Parathyroid adenoma (tissue), 2 donors: ENCODE results near the gene CCND3.
A peak's percentile ranks its signal among the peaks of the same experiment; 100 is the strongest.

Experiments
- H2AFZ ChIP-seq: fragments of 300-600 bp; sonication (generic); one replicate; pipeline ENCODE4 v1.7.0; 2017; ENCODE audit warnings: antibody characterized with exemption, mild to moderate bottlenecking
- H3K27ac ChIP-seq: fragments of 300-600 bp; sonication (generic); one replicate; pipeline ENCODE4 v1.7.0; 2017
- H3K27me3 ChIP-seq: fragments of 300-600 bp; sonication (generic); one replicate; pipeline ENCODE4 v1.7.0; 2017; ENCODE audit warnings: low read length; ENCODE audit not compliant: control insufficient read depth, insufficient read depth
- H3K36me3 ChIP-seq: fragments of 300-600 bp; sonication (generic); one replicate; pipeline ENCODE4 v1.7.0; 2017; ENCODE audit warnings: low read length; ENCODE audit not compliant: control insufficient read depth, insufficient read depth
- H3K4me1 ChIP-seq: fragments of 300-600 bp; sonication (generic); one replicate; pipeline ENCODE4 v1.7.0; 2017; ENCODE audit warnings: control low read depth
- H3K4me2 ChIP-seq: fragments of 300-600 bp; sonication (generic); one replicate; pipeline ENCODE4 v1.7.0; 2017; ENCODE audit warnings: low read length
- H3K4me3 ChIP-seq: fragments of 300-600 bp; sonication (generic); one replicate; pipeline ENCODE4 v1.7.0; 2017; ENCODE audit warnings: low read depth, low read length
- H3K79me2 ChIP-seq: fragments of 300-600 bp; sonication (generic); one replicate; pipeline ENCODE4 v1.7.0; 2017; ENCODE audit warnings: control low read depth
- H3K9ac ChIP-seq: fragments of 300-600 bp; sonication (generic); one replicate; pipeline ENCODE4 v1.7.0; 2017; ENCODE audit warnings: mild to moderate bottlenecking
- H3K9me3 ChIP-seq: fragments of 300-600 bp; sonication (generic); one replicate; pipeline ENCODE4 v1.7.0; 2017; ENCODE audit warnings: low read length; ENCODE audit not compliant: control insufficient read depth
- TF ChIP-seq, protein P1 (sequence below): fragments of 300-600 bp; sonication (generic); IDR thresholded peaks from one replicate; pipeline ENCODE4 v1.7.0; 2017; ENCODE audit warnings: antibody characterized with exemption, mild to moderate bottlenecking
- donor health status: primary hyperparathyroidism.

Gene CCND3

GRCh38 chr6:41942067-41942851 is 651 bp upstream of the CCND3 start:
- Histone ChIP-seq H3K4me1 (peaks cover 5% of the 10 kb centered on the region), H3K27me3 (no peaks in the 10 kb centered on the region), H3K36me3 (no peaks in the 10 kb centered on the region), H3K9me3 (no peaks in the 10 kb centered on the region), H3K9ac (peak overlapping the region; percentile 51), H3K4me3 (peak overlapping the region; percentile 65), H2AFZ (peak overlapping the region; percentile 86), H3K79me2 (no peaks in the 10 kb centered on the region), H3K27ac (peak overlapping the region; percentile 81), H3K4me2 (peak overlapping the region; percentile 83)
- TF ChIP-seq, protein P1, sequence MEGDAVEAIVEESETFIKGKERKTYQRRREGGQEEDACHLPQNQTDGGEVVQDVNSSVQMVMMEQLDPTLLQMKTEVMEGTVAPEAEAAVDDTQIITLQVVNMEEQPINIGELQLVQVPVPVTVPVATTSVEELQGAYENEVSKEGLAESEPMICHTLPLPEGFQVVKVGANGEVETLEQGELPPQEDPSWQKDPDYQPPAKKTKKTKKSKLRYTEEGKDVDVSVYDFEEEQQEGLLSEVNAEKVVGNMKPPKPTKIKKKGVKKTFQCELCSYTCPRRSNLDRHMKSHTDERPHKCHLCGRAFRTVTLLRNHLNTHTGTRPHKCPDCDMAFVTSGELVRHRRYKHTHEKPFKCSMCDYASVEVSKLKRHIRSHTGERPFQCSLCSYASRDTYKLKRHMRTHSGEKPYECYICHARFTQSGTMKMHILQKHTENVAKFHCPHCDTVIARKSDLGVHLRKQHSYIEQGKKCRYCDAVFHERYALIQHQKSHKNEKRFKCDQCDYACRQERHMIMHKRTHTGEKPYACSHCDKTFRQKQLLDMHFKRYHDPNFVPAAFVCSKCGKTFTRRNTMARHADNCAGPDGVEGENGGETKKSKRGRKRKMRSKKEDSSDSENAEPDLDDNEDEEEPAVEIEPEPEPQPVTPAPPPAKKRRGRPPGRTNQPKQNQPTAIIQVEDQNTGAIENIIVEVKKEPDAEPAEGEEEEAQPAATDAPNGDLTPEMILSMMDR, result no peak

DNA sequence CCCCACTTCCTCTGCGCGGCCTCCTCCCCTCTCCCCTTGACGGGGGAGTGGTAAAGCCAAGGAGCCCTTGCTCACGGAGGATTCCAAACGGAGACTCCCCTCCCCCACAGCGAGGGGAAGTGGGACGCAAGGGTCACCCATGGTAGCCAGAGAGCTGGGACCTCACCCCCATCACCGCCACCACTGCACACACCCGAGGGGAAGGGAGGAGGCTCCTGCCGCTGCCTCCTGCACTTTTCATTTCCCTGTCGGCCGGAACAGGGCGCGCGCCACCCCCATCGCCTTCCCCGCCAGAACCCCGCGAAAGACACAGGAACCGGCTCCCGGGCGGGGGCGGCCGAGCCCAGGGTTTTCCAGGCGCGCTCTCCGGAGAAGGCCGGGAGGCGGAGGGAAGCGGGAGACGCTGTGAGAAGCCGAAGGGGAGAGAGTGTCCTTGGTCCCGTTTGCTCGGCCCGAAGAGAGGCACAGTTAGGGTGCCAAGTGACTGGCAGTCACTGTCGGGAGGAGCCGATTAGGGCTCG is 789 bp downstream of the CCND3 start:
- peak overlapping the region; percentile 23 for H3K9ac ChIP-seq
- H3K4me1 ChIP-seq, result peaks cover 5% of the 10 kb centered on the region
- peak overlapping the region; percentile 72 for H3K4me3 ChIP-seq
- no peaks in the 10 kb centered on the region for H3K79me2 ChIP-seq
- no peaks in the 10 kb centered on the region for H3K36me3 ChIP-seq
- H3K27ac ChIP-seq, result peak overlapping the region; percentile 46
- H3K9me3 ChIP-seq, result no peaks in the 10 kb centered on the region
- peak overlapping the region; percentile 87 for H3K4me2 ChIP-seq
- no peaks in the 10 kb centered on the region for H3K27me3 ChIP-seq
- TF ChIP-seq, protein P1, result no peak
- peak overlapping the region; percentile 77 for H2AFZ ChIP-seq

GRCh38 chr6:41939848-41940758 is 1.5 kb downstream of the CCND3 start:
- H3K79me2 ChIP-seq, result no peaks in the 10 kb centered on the region
- H3K36me3 ChIP-seq, result no peaks in the 10 kb centered on the region
- TF ChIP-seq, protein P1, result no peak
- peak overlapping the region; percentile 72 for H3K4me3 ChIP-seq
- no peak overlapping the region for H3K9ac ChIP-seq
- H3K9me3 ChIP-seq, result no peaks in the 10 kb centered on the region
- H2AFZ ChIP-seq, result peak overlapping the region; percentile 77
- H3K27ac ChIP-seq, result no peak overlapping the region
- H3K27me3 ChIP-seq, result no peaks in the 10 kb centered on the region
- peak overlapping the region; percentile 87 for H3K4me2 ChIP-seq
- H3K4me1 ChIP-seq, result peaks cover 5% of the 10 kb centered on the region

GRCh38 chr6:41939176-41939847 is 2.3 kb downstream of the CCND3 start:
- Histone ChIP-seq H2AFZ (no peak overlapping the region), H3K27ac (no peak overlapping the region), H3K4me2 (no peak overlapping the region), H3K27me3 (no peaks in the 10 kb centered on the region), H3K4me3 (no peak overlapping the region), H3K36me3 (no peaks in the 10 kb centered on the region), H3K9me3 (no peaks in the 10 kb centered on the region), H3K9ac (no peak overlapping the region), H3K79me2 (no peaks in the 10 kb centered on the region), H3K4me1 (peaks cover 5% of the 10 kb centered on the region)
- TF ChIP-seq, protein P1, result no peak
